ENCODE measurements around the gene CA5B.
A peak's percentile ranks its signal among the peaks of the same experiment; 100 is the strongest.
"Not testable (repeated sequence)": the region's sequence is repeated elsewhere in the genome, so short reads cannot be mapped to it uniquely, and the experiment has no call there.

CA5B gene

GRCh38 chrX:15737959-15738902, at the start of gene CA5B:
Gene CA5B (plus strand): TSS chrX:15738270. CDS start chrX:15750024, 11,754 bp downstream.
- peak; percentile 86 for DNase-seq (ENCODE audit: low spot score)

GRCh38 chrX:15694941-15695451, 43.1 kb upstream of the CA5B start:
- DNase-seq (ENCODE audit: low spot score), result no peak

GRCh38 chrX:15696516-15696915, 41.6 kb upstream of the CA5B start:
- DNase-seq (ENCODE audit: low spot score), result no peak

- DNase-seq (ENCODE audit: low spot score), result no peak
Measured at GRCh38 chrX:15702488-15703371, 35.3 kb upstream of the CA5B start.

- DNase-seq (ENCODE audit: low spot score), result not testable (repeated sequence)
Measured at GRCh38 chrX:15703809-15704208, 34.3 kb upstream of the CA5B start.

- DNase-seq (ENCODE audit: low spot score), result not testable (repeated sequence)
Measured at GRCh38 chrX:15704273-15704672, 33.8 kb upstream of the CA5B start.

GRCh38 chrX:15714529-15714928, 23.5 kb upstream of the CA5B start:
- peak; percentile 3 for DNase-seq (ENCODE audit: low spot score)

- no peak for DNase-seq (ENCODE audit: low spot score)
Measured at GRCh38 chrX:15718283-15718970, 19.6 kb upstream of the CA5B start.

GRCh38 chrX:15719324-15719968, 18.6 kb upstream of the CA5B start:
- no peak for DNase-seq (ENCODE audit: low spot score)

GRCh38 chrX:15721911-15722310, 16.2 kb upstream of the CA5B start:
- no peak for DNase-seq (ENCODE audit: low spot score)

GRCh38 chrX:15723887-15724517, 14.1 kb upstream of the CA5B start:
- no peak for DNase-seq (ENCODE audit: low spot score)

GRCh38 chrX:15724911-15725310, 13.2 kb upstream of the CA5B start:
- DNase-seq (ENCODE audit: low spot score), result no peak

GRCh38 chrX:15731368-15731767, 6.7 kb upstream of the CA5B start:
- not testable (repeated sequence) for DNase-seq (ENCODE audit: low spot score)

- DNase-seq (ENCODE audit: low spot score), result no peak
Measured at GRCh38 chrX:15737190-15737958, 696 bp upstream of the CA5B start.

GRCh38 chrX:15739886-15740285, 1.8 kb downstream of the CA5B start:
- no peak for DNase-seq (ENCODE audit: low spot score)

GRCh38 chrX:15744181-15744867, 6.3 kb downstream of the CA5B start:
- DNase-seq (ENCODE audit: low spot score), result no peak

- no peak for DNase-seq (ENCODE audit: low spot score)
Measured at GRCh38 chrX:15745179-15745578, 7.1 kb downstream of the CA5B start.

GRCh38 chrX:15746651-15747050, 8.6 kb downstream of the CA5B start:
- DNase-seq (ENCODE audit: low spot score), result not testable (repeated sequence)

GRCh38 chrX:15747626-15748173, 9.6 kb downstream of the CA5B start:
- DNase-seq (ENCODE audit: low spot score), result no peak

Measured in iPS-NIHi11 (cell line).